ENCODE measurements around the gene RPN2.

RPN2 gene

GRCh38 chr20:37209193-37209592 is 30.1 kb downstream of the RPN2 start:
- DNase-seq (ENCODE audit: low read depth in 3 of 3, low spot score in 1 of 3): no peak

- DNase-seq (ENCODE audit: low read depth in 3 of 3, low spot score in 1 of 3): no peak
Observed at GRCh38 chr20:37209661-37210314, 30.7 kb downstream of the RPN2 start.

GRCh38 chr20:37218441-37218840 is 39.3 kb downstream of the RPN2 start:
- DNase-seq (ENCODE audit: low read depth in 3 of 3, low spot score in 1 of 3): no peak

DNA sequence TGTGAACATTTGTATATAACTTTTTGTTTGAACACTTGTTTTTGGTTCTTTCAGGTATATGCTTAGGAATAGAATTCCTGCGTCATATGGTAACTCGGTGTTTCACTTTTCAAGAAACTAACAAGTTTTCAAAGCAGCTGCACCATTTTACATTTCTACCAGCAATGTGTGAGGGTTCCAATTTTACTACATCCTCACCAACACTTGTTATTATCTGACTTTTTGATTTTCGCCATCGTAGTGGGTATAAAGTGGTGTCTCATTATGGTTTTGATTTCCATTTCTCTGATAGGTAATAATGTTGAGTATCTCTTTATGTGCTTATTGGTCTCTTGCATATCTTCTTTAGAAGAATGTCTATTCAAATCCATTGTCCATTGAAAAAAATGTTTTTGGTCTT is 39.8 kb downstream of the RPN2 start:
- DNase-seq (ENCODE audit: low read depth in 3 of 3, low spot score in 1 of 3): no peak

DNA sequence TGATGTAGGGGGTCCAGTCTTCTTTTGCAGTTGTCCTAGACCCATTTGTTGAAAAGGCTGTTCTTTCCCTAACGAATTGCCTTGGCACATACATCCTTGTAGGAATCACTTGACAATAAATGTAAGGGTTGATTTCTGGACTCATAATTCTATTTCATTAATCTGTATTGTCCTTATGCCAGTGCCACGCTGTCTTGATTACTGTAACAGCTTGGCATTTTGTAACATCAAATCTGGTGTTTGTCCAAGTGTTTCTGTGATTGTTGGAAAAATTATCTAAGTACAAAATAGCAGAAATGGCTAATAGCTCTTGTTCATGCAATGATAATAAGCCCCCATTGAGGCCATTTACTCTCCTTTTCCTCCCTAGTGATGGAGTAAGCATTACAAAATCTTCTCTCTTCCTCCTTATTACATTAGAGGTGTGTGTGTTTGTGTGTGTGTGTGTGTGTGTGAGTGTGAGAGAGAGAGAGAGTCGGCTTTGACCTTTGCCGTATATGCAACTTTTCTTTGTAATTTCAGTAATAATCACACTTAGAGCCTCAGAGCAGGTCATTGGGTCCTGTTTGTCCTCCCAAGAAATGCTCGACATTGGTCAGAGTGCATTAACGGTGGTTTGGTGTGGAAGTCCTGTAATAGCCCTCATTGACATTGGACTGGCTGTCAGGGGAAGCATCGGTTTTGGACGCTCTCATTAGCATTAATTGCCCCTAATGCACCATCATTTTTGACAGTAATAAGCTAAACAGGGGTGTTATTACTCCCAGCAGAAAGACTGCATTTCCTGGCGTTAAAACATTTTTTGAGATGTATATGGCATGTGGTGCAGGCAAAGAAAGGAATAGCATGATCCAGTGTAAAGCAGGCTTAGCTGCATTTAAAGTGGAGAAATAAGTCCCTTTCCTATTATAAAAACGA is 40.9 kb downstream of the RPN2 start:
- no peak for DNase-seq (ENCODE audit: low read depth in 3 of 3, low spot score in 1 of 3)

- no peak for DNase-seq (ENCODE audit: low read depth in 3 of 3, low spot score in 1 of 3)
Observed at GRCh38 chr20:37220731-37221130, 41.6 kb downstream of the RPN2 start.

DNA sequence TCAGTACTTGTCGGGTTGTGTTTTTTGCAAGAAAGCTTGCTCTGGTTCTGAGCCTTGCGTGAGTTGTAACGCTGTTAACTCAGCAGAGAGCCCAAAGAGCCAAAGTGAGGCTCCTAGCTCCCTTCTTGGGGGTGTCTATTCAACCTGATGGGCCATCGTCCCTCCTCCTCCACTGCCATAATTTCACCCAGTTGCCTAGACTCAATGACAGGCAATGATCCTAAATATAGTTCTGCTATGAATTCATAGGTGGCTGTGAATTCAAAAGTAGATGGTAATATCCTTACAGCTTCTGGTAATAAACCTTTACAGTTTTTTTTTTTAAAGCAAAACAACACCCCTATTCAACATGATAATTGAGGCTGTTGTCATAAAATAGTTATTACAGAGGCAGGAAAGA is 43.0 kb downstream of the RPN2 start:
- no peak for DNase-seq (ENCODE audit: low read depth in 3 of 3, low spot score in 1 of 3)

DNA sequence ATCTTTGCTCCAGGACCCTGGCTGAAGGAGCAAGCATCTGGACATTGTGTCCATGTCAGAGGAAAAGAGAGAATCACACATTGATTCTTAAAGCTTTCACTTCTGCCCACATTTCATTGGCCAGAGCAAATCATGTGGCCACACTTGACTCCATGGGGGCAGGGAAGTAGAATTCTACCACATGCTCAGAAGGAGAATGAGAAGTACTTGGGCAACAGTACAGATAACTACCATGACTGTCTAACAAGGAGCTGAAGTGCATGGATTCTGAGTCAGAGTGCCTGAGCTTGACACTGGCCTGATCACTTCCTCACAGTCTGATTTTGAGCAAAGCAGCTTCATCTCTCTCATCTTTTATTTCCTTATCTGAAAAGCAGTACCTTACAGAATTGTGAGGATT is 43.9 kb downstream of the RPN2 start:
- DNase-seq (ENCODE audit: low read depth in 3 of 3, low spot score in 1 of 3): no peak

- DNase-seq (ENCODE audit: low read depth in 3 of 3, low spot score in 1 of 3): no peak
Observed at GRCh38 chr20:37225146-37225545, 46.0 kb downstream of the RPN2 start.

DNA sequence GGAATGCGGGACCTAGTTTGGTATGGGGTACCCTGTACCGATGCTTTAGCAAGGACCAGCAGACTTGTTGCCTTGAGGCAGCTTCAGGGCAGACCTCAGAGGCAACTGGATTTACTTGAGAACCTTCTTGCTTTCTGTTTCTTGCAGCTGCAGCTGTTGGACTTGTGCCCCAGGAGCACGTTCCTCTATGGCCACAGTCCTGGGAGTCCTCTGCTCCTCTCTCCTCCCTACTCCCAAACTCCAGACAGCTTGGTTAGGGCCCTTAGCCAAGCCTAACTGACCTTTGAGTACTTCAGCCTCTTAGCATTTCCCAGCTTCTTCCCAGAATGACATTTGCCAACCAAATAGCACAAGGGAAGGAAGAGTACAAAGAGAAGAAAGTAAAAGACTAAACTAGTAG is 47.8 kb downstream of the RPN2 start:
- no peak for DNase-seq (ENCODE audit: low read depth in 3 of 3, low spot score in 1 of 3)

DNA sequence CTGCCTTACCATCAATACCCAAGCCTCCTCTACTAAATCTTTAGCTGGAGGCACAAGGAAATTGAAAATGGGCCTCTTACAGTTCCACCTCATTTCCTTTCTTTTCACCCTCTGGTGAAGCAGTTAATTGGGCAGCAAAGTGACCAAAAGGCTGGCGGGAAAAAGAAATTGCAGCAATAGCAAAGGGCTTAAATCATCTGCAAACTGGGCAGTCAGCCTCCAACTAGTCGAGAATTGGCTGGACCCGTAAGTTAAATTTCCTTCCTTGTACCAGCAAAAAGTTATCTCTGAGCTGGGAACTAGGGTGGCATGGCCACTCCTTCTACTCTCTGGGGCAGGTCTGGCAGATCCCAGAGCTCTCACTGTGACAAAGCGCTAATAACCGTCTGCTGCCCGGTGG is 49.0 kb downstream of the RPN2 start:
- DNase-seq (ENCODE audit: low read depth in 3 of 3, low spot score in 1 of 3): no peak

DNA sequence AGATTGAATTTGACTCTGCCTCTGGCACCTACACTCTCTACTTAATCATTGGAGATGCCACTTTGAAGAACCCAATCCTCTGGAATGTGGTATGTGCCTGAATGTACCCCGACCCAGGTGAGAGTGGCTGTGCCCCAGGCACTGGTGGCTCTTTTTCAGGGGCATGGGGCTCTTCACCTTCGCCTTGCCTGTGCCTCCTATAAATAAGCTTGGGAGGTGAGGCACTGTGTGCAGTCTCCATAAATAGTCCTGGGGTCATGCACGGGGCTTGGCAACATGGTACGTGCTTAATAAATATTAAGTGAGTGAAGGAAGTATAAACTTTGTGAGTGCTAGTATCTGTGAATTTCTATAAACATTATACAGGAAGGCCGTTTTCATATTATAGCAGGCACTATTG is 49.5 kb downstream of the RPN2 start:
- no peak for DNase-seq (ENCODE audit: low read depth in 3 of 3, low spot score in 1 of 3)

GRCh38 chr20:37229357-37229756 is 50.2 kb downstream of the RPN2 start:
- no peak for DNase-seq (ENCODE audit: low read depth in 3 of 3, low spot score in 1 of 3)

GRCh38 chr20:37230200-37230599 is 51.1 kb downstream of the RPN2 start:
- no peak for DNase-seq (ENCODE audit: low read depth in 3 of 3, low spot score in 1 of 3)

GRCh38 chr20:37231947-37232630 is 53.0 kb downstream of the RPN2 start:
- DNase-seq (ENCODE audit: low read depth in 3 of 3, low spot score in 1 of 3): no peak

GRCh38 chr20:37233548-37234253 is 54.6 kb downstream of the RPN2 start:
- DNase-seq (ENCODE audit: low read depth in 3 of 3, low spot score in 1 of 3): no peak

GRCh38 chr20:37234254-37234581 is 55.1 kb downstream of the RPN2 start:
- DNase-seq (ENCODE audit: low read depth in 3 of 3, low spot score in 1 of 3): no peak

- DNase-seq (ENCODE audit: low read depth in 3 of 3, low spot score in 1 of 3): no peak
Observed at GRCh38 chr20:37235065-37235464, 55.9 kb downstream of the RPN2 start.

DNA sequence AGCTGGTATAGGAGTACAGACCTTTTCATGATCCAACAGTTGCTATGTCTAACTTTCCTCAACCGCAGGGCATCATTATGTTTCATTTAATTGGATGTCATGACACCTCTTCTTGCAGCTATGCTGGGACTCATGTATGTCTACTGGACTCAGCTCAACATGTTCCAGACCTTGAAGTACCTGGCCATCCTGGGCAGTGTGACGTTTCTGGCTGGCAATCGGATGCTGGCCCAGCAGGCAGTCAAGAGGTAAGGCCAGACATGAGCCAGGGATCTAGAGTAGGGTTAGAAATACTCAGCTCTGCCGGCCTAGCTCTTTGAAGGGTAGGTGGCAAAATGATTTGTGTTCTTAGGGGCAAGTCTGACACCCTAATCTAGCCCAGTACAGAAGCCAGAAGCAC is 57.3 kb downstream of the RPN2 start:
- no peak for DNase-seq (ENCODE audit: low read depth in 3 of 3, low spot score in 1 of 3)

GRCh38 chr20:37237656-37238055 is 58.5 kb downstream of the RPN2 start:
- DNase-seq (ENCODE audit: low read depth in 3 of 3, low spot score in 1 of 3): no peak

- no peak for DNase-seq (ENCODE audit: low read depth in 3 of 3, low spot score in 1 of 3)
Observed at GRCh38 chr20:37238426-37238825, 59.3 kb downstream of the RPN2 start.

Measured in stimulated activated CD4-positive, alpha-beta T cell treated with anti-CD3 and anti-CD28 coated beads, TNF-alpha, amount 100 ng/mL, for 1 hour (primary cell).